GM12878 (cell line): ENCODE data around the gene HOTAIR. TPM values are rescaled to one million over a fixed set of nuclear protein-coding genes. Genes with fewer than 3 reads are reported as not detected.

Experiments
- CREB1 ChIP-seq: IDR thresholded peaks from 2 replicates; pipeline ENCODE4 v1.6.1; 2012; ENCODE audit warnings: low read depth, mild to moderate bottlenecking, inconsistent platforms
- CTCF ChIP-seq, 3 experiments: IDR thresholded peaks in 2 of 3; conservative IDR thresholded peaks in 1 of 3; 2 replicates each; pipeline ENCODE4 v1.5.1; 2011; ENCODE audit warnings: low read depth in 3 of 3, low read length in 3 of 3, mild to moderate bottlenecking in 3 of 3, control low read depth in 2 of 3, moderate library complexity in 2 of 3, inconsistent platforms in 1 of 3, mixed read lengths in 1 of 3; ENCODE audit not compliant: control insufficient read depth in 2 of 3, insufficient read depth in 1 of 3; ENCODE audit errors: extremely low read depth in 1 of 3
- IKZF2 ChIP-seq, 2 experiments: fragments of 450-650 bp; IDR thresholded peaks; 2 replicates each; pipeline ENCODE4 v1.6.1; 2017; ENCODE audit warnings: mild to moderate bottlenecking in 2 of 2, moderate library complexity in 2 of 2
- LARP7 ChIP-seq: fragments of 450-650 bp; IDR thresholded peaks from 2 replicates; pipeline ENCODE4 v1.6.1; 2017; ENCODE audit warnings: mild to moderate bottlenecking
- MTA2 ChIP-seq: fragments of 450-650 bp; IDR thresholded peaks from 2 replicates; pipeline ENCODE4 v1.6.1; 2016; ENCODE audit warnings: low read depth, mild to moderate bottlenecking, moderate library complexity
- MTA3 ChIP-seq: IDR thresholded peaks from 2 replicates; pipeline ENCODE4 v1.6.1; 2012; ENCODE audit warnings: low read length, inconsistent platforms, borderline replicate concordance
- MYB ChIP-seq: fragments of 150-350 bp; IDR thresholded peaks from 2 replicates; pipeline ENCODE4 v1.6.1; 2014; ENCODE audit warnings: mild to moderate bottlenecking, low read depth, low read length, borderline replicate concordance
- NFYA ChIP-seq: IDR thresholded peaks from 2 replicates; pipeline ENCODE4 v1.6.1; 2011; ENCODE audit warnings: low read depth, mild to moderate bottlenecking, low read length, improper control_type of control experiment, borderline replicate concordance
- NRF1 ChIP-seq: conservative IDR thresholded peaks from 2 replicates; pipeline ENCODE4 v1.6.1; 2011; ENCODE audit warnings: mild to moderate bottlenecking, low read depth, low read length, improper control_type of control experiment
- PAX5 ChIP-seq: IDR thresholded peaks from 2 replicates; pipeline ENCODE4 v1.6.1; 2011; ENCODE audit warnings: low read depth, low read length, borderline replicate concordance
- POLR2AphosphoS2 ChIP-seq: IDR thresholded peaks from 2 replicates; pipeline ENCODE4 v1.6.1; 2011; ENCODE audit warnings: low read depth, mild to moderate bottlenecking, low read length, improper control_type of control experiment, moderate library complexity
- POU2F2 ChIP-seq: IDR thresholded peaks from 3 replicates; pipeline ENCODE4 v1.6.1; 2011; ENCODE audit warnings: low read depth, mild to moderate bottlenecking, low read length, borderline replicate concordance
- SMAD1 ChIP-seq: fragments of 450-650 bp; IDR thresholded peaks from 2 replicates; pipeline ENCODE4 v1.6.1; 2018; ENCODE audit warnings: mild to moderate bottlenecking, low read depth; ENCODE audit not compliant: partially characterized antibody
- SRF ChIP-seq, 2 experiments: IDR thresholded peaks; 2 replicates each; pipeline ENCODE4 v1.6.1; 2011; ENCODE audit warnings: low read depth in 2 of 2, low read length in 2 of 2, mild to moderate bottlenecking in 1 of 2, moderate library complexity in 1 of 2
- ZBTB4 ChIP-seq: fragments of 450-650 bp; formaldehyde crosslinking; IDR thresholded peaks from 2 replicates; pipeline ENCODE4 v1.4.0; 2022; ENCODE audit warnings: mild to moderate bottlenecking, moderate library complexity
- ZNF687 ChIP-seq: fragments of 450-650 bp; IDR thresholded peaks from 2 replicates; pipeline ENCODE4 v1.6.1; 2017; ENCODE audit warnings: mild to moderate bottlenecking, moderate library complexity
- polyA plus RNA-seq, 11 experiments: library from polyadenylated mRNA; depleted of rRNA in 4 of 11; unstranded in 6 of 11; stranded (reverse) in 5 of 11; fragments of >200 nt; fragmentation: Nextera tagmentation in 4 of 11; fragmentation: Illumina TruSeq in 1 of 11; extraction: Ambion mirVana in 4 of 11; extraction: Trizol in 1 of 11; gene quantifications; 1 replicate in 1 of 11; 2 replicates in 10 of 11; pipeline versions ENCODE4 v1.2.1 to v1.2.3, GENCODE V29; 2011 to 2016; ENCODE audit warnings: inconsistent platforms in 2 of 11, missing spikeins in 2 of 11, low read depth in 1 of 11
- total RNA-seq, 4 experiments: library from RNA; depleted of rRNA in 3 of 4; stranded (reverse); fragments of >200 nt in 3 of 4; fragmentation: Illumina TruSeq in 1 of 4; extraction: Trizol in 1 of 4; gene quantifications; 2 replicates each; pipeline versions ENCODE4 v1.2.1 to v1.2.3, GENCODE V29; 2013 to 2021
- TF ChIP-seq, protein P1 (sequence below): IDR thresholded peaks from 2 replicates; pipeline ENCODE4 v1.6.1; 2012; ENCODE audit warnings: low read length, inconsistent platforms
- TF ChIP-seq, protein P2 (sequence below): fragments of 450-650 bp; IDR thresholded peaks from 2 replicates; pipeline ENCODE4 v1.6.1; 2014; ENCODE audit warnings: mild to moderate bottlenecking

HOTAIR gene
- total and polyA plus RNA-seq, 10 of the 15 experiments (the other 5 are each of a cell fraction or from before 2014, with no cell fraction given), result not detected

DNA sequence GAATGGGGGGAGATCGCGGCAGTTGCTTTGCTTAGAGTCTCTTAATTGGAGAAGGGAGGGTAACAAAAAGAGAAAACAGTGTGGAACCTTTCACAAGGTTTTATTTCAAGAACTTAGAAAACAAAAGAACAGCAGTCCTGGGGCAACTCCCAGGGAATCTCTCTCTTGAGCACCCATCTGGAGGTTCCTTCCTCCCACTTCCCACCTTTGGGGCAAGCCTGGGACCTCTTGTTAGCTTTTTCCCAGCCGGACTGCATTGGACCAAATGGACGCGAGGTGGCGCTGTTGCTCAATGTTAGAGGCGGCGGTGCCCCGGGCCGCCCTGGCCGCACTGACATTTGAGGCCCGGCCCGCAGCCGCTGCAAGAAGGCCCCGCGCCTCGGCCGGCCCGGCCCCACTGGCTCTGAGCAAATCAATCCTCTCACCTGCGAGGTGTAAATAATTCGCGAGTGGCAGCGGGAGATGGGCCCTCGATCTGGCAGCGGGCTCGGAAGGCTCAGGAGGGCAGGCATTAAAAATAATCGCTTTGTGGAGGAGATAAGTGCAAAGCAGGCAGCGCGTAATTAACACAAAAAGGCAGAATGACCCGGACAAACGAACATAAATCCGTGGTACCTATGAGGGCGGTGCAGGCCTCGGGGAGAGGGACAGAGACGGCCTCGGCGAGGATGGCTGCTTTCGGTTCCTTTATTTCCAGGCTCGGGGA is 31.3 kb upstream of the HOTAIR start (continued):
- no peak for TF ChIP-seq MYB
- no peak for TF ChIP-seq NFYA
- TF ChIP-seq LARP7, result peak; percentile 69; the same call in 1 of the 2 replicates
- TF ChIP-seq POU2F2, result no peak
- no peak for TF ChIP-seq MTA3
- TF ChIP-seq POLR2AphosphoS2, result no peak
- TF ChIP-seq ZNF687, result no peak
- TF ChIP-seq IKZF2 (IDR thresholded peaks at IDR 0.05), result peak; percentile 29 to 50; a peak in 2 of 4 replicates
- TF ChIP-seq MTA2, result no peak; the same call in 1 of the 2 replicates
- 0 out of 2 replicates have a peak, but pooled peaks have one; percentile 14 for TF ChIP-seq CREB1
- peak; percentile 74 to 93 (median 84) for TF ChIP-seq CTCF (IDR thresholded peaks at IDR 0.05 in 2 of 3, conservative IDR thresholded peaks at IDR 0.05 in 1 of 3; ENCODE audit: control insufficient read depth in 2 of 3, extremely low read depth in 1 of 3, insufficient read depth in 1 of 3, low read depth in 3 of 3, low read length in 3 of 3)
- TF ChIP-seq, protein P1, sequence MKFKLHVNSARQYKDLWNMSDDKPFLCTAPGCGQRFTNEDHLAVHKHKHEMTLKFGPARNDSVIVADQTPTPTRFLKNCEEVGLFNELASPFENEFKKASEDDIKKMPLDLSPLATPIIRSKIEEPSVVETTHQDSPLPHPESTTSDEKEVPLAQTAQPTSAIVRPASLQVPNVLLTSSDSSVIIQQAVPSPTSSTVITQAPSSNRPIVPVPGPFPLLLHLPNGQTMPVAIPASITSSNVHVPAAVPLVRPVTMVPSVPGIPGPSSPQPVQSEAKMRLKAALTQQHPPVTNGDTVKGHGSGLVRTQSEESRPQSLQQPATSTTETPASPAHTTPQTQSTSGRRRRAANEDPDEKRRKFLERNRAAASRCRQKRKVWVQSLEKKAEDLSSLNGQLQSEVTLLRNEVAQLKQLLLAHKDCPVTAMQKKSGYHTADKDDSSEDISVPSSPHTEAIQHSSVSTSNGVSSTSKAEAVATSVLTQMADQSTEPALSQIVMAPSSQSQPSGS, result no peak
- no peak for TF ChIP-seq SRF (IDR thresholded peaks at IDR 0.05; ENCODE audit: low read depth in 2 of 2, low read length in 2 of 2)
- TF ChIP-seq PAX5, result no peak
- no peak for TF ChIP-seq ZBTB4 (CRISPR knock-in tag)
- TF ChIP-seq, protein P2, sequence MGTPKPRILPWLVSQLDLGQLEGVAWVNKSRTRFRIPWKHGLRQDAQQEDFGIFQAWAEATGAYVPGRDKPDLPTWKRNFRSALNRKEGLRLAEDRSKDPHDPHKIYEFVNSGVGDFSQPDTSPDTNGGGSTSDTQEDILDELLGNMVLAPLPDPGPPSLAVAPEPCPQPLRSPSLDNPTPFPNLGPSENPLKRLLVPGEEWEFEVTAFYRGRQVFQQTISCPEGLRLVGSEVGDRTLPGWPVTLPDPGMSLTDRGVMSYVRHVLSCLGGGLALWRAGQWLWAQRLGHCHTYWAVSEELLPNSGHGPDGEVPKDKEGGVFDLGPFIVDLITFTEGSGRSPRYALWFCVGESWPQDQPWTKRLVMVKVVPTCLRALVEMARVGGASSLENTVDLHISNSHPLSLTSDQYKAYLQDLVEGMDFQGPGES, result 0 out of 2 replicates have a peak, but pooled peaks have one; percentile 50
- TF ChIP-seq SMAD1, result no peak
- no peak for TF ChIP-seq NRF1
